ENCODE results near the gene CDC16. TPM values are rescaled to one million over a fixed set of nuclear protein-coding genes. Genes with fewer than 3 reads are reported as not detected.
"Not testable (repeated sequence)": the region's sequence is repeated elsewhere in the genome, so short reads cannot be mapped to it uniquely, and the experiment has no call there.

Gene CDC16, protein sequence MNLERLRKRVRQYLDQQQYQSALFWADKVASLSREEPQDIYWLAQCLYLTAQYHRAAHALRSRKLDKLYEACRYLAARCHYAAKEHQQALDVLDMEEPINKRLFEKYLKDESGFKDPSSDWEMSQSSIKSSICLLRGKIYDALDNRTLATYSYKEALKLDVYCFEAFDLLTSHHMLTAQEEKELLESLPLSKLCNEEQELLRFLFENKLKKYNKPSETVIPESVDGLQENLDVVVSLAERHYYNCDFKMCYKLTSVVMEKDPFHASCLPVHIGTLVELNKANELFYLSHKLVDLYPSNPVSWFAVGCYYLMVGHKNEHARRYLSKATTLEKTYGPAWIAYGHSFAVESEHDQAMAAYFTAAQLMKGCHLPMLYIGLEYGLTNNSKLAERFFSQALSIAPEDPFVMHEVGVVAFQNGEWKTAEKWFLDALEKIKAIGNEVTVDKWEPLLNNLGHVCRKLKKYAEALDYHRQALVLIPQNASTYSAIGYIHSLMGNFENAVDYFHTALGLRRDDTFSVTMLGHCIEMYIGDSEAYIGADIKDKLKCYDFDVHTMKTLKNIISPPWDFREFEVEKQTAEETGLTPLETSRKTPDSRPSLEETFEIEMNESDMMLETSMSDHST
- 37.0 TPM for polyA plus RNA-seq (2012; ENCODE audit: low read depth, missing spikeins)

DNA sequence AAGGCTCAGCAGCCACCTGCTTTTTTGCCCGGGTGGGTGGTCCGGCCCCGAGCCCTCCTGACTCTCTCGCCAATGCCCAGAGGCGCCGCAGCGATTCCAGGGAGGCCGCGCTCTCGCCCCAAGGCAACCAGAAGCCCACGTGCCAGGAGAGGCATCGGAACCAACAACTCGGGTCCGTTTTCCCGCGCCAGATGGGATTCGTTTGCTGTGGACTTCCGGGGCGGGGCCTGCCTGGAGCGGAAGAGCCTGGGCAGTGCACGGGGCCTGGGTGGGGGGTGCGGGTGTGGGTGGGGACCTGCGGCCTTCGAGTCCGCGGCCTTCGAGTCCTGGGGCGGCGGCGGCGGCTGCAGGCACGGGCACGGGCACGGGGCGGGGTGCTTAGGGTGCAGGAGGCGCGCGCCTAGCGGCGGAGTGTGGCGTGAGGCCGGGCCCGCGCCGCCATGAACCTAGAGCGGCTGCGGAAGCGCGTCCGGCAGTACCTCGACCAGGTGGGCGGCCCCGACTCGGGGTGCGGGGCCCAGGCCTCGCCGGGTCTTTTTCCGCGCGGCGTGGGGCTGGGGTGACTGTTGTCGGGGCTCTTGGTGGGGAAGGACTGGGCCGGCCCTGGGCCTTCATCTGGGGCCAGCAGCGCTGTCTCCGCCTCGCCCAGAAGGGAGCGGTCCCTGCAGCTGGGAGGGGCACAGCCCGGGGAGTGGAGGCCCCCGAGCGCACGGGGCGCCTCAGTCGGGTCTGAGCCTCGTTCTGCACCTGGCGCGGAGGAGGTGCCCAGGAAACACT lies at the start of gene CDC16:
Gene CDC16, plus strand, starts transcription at position 253 of the 777 bp plus-strand sequence. Its CDS starts 188 bp downstream, at position 441.
- TF ChIP-seq POU2F2 (IDR thresholded peaks at IDR 0.05; ENCODE audit: low read depth, low read length) (no peak), SPI1 (IDR thresholded peaks at IDR 0.05; ENCODE audit: low read depth, low read length) (no peak), PAX5 (IDR thresholded peaks at IDR 0.05; ENCODE audit: insufficient read depth, low read length, severe bottlenecking) (no peak), POLR2AphosphoS5 (IDR thresholded peaks at IDR 0.05; ENCODE audit: low read depth, low read length) (peak; percentile 29; the same call in 1 of the 2 replicates), POLR2A (IDR thresholded peaks at IDR 0.05; ENCODE audit: low read depth, low read length) (peak; percentile 70), TAF1 (IDR thresholded peaks at IDR 0.05; ENCODE audit: low read depth, low read length) (peak; percentile 22; the same call in 1 of the 2 replicates)
- DNase-seq (ENCODE audit: insufficient read length, low spot score) (peak; percentile 94), FAIRE-seq (peak; percentile 95)

DNA sequence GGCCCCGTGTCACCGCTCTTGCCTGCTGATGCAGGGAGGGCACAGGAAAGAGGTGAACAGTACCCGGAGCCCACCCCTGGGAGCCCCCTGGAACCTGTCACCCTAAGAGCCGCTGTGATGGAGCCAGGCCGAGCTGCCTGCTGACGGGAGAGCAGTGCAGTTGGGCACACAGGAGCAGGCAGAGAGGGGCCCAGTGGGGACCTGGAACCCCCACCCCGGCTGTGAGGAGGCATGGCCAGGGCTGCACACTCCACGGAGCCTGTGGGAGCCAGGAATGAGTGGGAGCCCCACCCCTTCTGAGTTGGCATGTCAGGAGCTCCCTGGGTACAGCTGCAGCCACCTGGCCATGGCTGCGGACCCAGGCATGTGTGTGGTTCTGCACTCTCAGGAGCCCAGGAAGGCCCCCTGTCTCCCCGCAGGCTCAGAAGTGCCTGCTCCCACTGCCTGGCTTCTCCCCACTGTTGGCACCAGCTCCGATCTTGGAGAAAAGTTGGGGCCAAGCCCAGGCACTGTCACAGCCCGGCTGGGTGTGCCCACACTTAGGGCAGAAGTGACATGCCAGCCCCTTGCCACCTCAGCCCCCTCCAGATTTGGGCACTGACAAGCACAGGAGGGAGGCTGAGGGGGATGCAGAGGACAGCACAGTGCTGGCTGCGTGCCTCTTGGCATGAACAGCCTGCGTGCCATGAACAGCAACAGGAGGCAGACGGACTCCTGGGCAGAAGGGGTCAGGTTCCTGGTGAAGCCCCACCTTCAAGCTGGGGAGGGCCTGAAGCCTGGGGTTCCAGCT lies 49.3 kb upstream of the CDC16 start:
- TF ChIP-seq POU2F2 (IDR thresholded peaks at IDR 0.05; ENCODE audit: low read depth, low read length), result no peak
- TF ChIP-seq PAX5 (IDR thresholded peaks at IDR 0.05; ENCODE audit: insufficient read depth, low read length, severe bottlenecking), result no peak
- TF ChIP-seq TAF1 (IDR thresholded peaks at IDR 0.05; ENCODE audit: low read depth, low read length), result no peak
- no peak for TF ChIP-seq SPI1 (IDR thresholded peaks at IDR 0.05; ENCODE audit: low read depth, low read length)
- TF ChIP-seq POLR2A (IDR thresholded peaks at IDR 0.05; ENCODE audit: low read depth, low read length), result no peak
- TF ChIP-seq POLR2AphosphoS5 (IDR thresholded peaks at IDR 0.05; ENCODE audit: low read depth, low read length), result no peak
- no peak for DNase-seq (ENCODE audit: insufficient read length, low spot score)
- FAIRE-seq, result no peak

DNA sequence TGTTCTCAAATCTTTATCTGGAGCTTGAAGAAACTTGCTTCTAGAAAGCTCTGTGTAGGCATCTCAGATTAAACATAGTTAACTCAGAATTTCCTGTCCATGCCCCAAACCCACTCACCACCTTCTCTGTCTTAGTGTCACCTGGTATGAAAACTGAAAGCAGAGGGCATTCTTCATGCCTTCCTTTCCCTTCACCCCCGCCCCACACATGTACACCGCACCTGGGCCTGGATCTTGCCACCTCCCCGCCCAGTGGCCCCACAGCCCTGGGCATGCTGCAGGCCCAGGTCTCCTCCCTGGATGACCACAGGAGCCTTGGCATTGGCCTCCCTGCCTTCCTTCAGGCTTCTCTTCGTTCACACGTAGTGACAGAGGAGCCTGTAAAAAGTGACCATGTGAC lies 39.8 kb upstream of the CDC16 start:
- DNase-seq (ENCODE audit: insufficient read length, low spot score) (no peak), FAIRE-seq (no peak)
- TF ChIP-seq POU2F2 (IDR thresholded peaks at IDR 0.05; ENCODE audit: low read depth, low read length), result no peak
- TF ChIP-seq POLR2A (IDR thresholded peaks at IDR 0.05; ENCODE audit: low read depth, low read length), result no peak
- no peak for TF ChIP-seq TAF1 (IDR thresholded peaks at IDR 0.05; ENCODE audit: low read depth, low read length)
- no peak for TF ChIP-seq PAX5 (IDR thresholded peaks at IDR 0.05; ENCODE audit: insufficient read depth, low read length, severe bottlenecking)
- TF ChIP-seq SPI1 (IDR thresholded peaks at IDR 0.05; ENCODE audit: low read depth, low read length), result no peak
- TF ChIP-seq POLR2AphosphoS5 (IDR thresholded peaks at IDR 0.05; ENCODE audit: low read depth, low read length), result no peak

- FAIRE-seq, result no peak
- TF ChIP-seq PAX5 (IDR thresholded peaks at IDR 0.05; ENCODE audit: insufficient read depth, low read length, severe bottlenecking) (no peak), POU2F2 (IDR thresholded peaks at IDR 0.05; ENCODE audit: low read depth, low read length) (no peak), POLR2A (IDR thresholded peaks at IDR 0.05; ENCODE audit: low read depth, low read length) (no peak), TAF1 (IDR thresholded peaks at IDR 0.05; ENCODE audit: low read depth, low read length) (no peak), SPI1 (IDR thresholded peaks at IDR 0.05; ENCODE audit: low read depth, low read length) (no peak), POLR2AphosphoS5 (IDR thresholded peaks at IDR 0.05; ENCODE audit: low read depth, low read length) (no peak)
- DNase-seq (ENCODE audit: insufficient read length, low spot score), result no peak
These were observed 38.1 kb upstream of the CDC16 start for GRCh38 chr13:114196629-114197028.

DNA sequence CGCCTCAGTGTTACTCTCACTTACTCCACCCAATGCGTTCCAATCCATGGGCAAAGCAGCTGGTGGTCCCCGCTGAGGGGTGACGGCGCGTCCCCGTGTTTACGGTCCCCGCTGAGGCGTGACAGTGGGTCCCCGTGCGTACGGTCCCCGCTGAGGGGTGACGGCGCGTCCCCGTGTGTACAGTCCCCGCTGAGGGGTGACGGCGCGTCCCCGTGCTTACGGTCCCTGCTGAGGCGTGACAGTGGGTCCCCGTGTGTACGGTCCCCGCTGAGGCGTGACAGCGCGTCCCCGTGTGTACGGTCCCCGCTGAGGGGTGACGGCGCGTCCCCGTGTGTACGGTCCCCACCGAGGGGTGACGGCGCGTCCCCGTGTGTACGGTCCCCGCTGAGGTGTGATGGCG lies 36.1 kb upstream of the CDC16 start:
- no peak for TF ChIP-seq POLR2AphosphoS5 (IDR thresholded peaks at IDR 0.05; ENCODE audit: low read depth, low read length)
- TF ChIP-seq POU2F2 (IDR thresholded peaks at IDR 0.05; ENCODE audit: low read depth, low read length), result no peak
- TF ChIP-seq PAX5 (IDR thresholded peaks at IDR 0.05; ENCODE audit: insufficient read depth, low read length, severe bottlenecking), result no peak
- no peak for TF ChIP-seq SPI1 (IDR thresholded peaks at IDR 0.05; ENCODE audit: low read depth, low read length)
- TF ChIP-seq TAF1 (IDR thresholded peaks at IDR 0.05; ENCODE audit: low read depth, low read length), result no peak
- no peak for TF ChIP-seq POLR2A (IDR thresholded peaks at IDR 0.05; ENCODE audit: low read depth, low read length)
- no peak for FAIRE-seq

GRCh38 chr13:114199526-114199925 lies 35.2 kb upstream of the CDC16 start:
- DNase-seq (ENCODE audit: insufficient read length, low spot score); FAIRE-seq: not testable (repeated sequence)

More for the DNA sequence above, 36.1 kb upstream of the CDC16 start:
- DNase-seq (ENCODE audit: insufficient read length, low spot score), result no peak

- DNase-seq (ENCODE audit: insufficient read length, low spot score), result no peak
- FAIRE-seq, result no peak
- TF ChIP-seq SPI1 (IDR thresholded peaks at IDR 0.05; ENCODE audit: low read depth, low read length), result no peak
- TF ChIP-seq TAF1 (IDR thresholded peaks at IDR 0.05; ENCODE audit: low read depth, low read length), result no peak
- TF ChIP-seq POLR2A (IDR thresholded peaks at IDR 0.05; ENCODE audit: low read depth, low read length), result no peak
- no peak for TF ChIP-seq POU2F2 (IDR thresholded peaks at IDR 0.05; ENCODE audit: low read depth, low read length)
- TF ChIP-seq PAX5 (IDR thresholded peaks at IDR 0.05; ENCODE audit: insufficient read depth, low read length, severe bottlenecking), result no peak
- no peak for TF ChIP-seq POLR2AphosphoS5 (IDR thresholded peaks at IDR 0.05; ENCODE audit: low read depth, low read length)
These were observed 34.7 kb upstream of the CDC16 start for GRCh38 chr13:114199954-114200353.

DNA sequence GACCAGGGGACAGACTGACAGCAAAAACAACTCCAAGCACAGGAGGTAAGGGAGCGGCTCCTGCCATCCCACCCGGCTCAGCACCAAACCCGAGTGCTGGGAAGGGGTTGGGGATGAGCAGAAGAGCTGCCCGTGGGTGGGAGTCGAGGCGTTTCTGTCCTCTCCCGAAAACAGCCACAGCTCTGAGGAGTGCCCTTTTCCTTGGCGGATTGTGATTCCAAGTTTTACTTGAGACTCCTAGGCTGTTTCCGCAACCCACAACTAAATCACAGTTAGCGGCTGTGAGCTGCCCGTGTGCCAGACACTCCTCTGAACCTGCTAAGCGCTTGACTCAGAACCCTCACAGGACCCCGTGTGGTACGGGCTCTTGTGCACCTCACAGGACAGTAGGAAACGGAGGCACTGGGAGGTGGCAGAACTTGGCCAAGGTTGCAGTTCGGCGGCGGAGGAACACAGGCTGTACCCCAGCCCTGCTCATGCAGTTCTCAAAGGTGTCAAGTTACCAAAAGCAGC lies 34.2 kb upstream of the CDC16 start:
- TF ChIP-seq PAX5 (IDR thresholded peaks at IDR 0.05; ENCODE audit: insufficient read depth, low read length, severe bottlenecking), result no peak
- FAIRE-seq (no peak), DNase-seq (ENCODE audit: insufficient read length, low spot score) (no peak)

Data from GM12891 (cell line).